ENCODE results near the gene GPC2. TPM values are rescaled to one million over a fixed set of nuclear protein-coding genes. Genes with fewer than 3 reads are reported as not detected.

GPC2 gene
- polyA plus RNA-seq, 1 experiment: 1.9 TPM

DNA sequence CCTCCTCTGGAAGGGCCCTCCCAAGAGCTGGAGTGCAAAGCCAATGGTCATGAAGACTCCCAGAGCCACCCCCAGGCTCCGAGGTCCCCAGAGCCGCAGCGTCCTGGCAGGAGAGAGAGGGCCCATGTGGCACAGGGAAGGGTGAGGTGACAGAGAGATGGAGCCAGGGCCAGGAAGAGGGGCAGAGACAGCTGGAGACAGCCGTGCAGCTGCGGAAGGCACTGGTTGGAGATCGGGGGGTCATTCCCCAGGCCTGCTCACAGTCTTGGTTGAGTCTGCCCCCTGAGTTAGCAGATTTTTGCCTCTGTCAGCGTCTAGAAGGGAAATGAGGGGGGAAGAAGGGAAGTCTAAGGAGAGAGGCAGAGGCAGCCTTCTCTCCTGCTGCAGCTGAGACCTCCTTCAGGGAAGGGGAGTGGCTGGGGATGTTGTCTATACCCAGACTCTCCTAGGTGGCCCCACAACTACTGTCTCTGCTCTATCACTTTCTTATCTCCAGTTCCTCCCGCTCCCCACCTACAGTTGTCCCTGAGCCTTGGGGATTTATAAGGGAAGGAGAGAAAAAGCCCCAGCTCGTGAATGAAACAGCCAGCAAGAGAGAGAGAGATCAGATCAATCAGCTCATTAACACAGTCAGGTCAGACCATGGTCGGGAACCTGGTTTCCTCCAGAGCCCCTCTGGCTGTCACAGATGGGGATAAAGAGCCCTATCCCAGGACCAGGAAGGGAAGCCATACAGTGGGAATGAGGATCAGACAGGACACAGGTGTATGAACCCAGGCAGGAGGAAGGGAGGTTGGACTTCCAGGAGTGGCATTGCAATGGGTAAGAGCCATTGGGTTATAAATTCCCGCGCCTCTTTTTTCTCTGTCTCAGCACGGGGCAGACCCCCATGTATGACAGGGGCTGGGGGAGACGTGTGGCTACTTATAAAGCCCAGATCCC is 9.9 kb downstream of the GPC2 start:
- no peak for DNase-seq (ENCODE audit: low read depth)
- ChIA-PET POLR2A (no interaction called here), CTCF (interaction anchor here (0.6 to 5.0 kb wide), 4 partner anchors 10 to 150 kb away, joined by 3 to 22 read pairs (median 4); partner anchors contain the start of genes GPC2 and STAG3)
- peak overlapping the region; percentile 42; the same call in 1 of the 2 replicates for H3K4me3 ChIP-seq (ENCODE audit: low read depth, low read length)
- TF ChIP-seq, protein P1, sequence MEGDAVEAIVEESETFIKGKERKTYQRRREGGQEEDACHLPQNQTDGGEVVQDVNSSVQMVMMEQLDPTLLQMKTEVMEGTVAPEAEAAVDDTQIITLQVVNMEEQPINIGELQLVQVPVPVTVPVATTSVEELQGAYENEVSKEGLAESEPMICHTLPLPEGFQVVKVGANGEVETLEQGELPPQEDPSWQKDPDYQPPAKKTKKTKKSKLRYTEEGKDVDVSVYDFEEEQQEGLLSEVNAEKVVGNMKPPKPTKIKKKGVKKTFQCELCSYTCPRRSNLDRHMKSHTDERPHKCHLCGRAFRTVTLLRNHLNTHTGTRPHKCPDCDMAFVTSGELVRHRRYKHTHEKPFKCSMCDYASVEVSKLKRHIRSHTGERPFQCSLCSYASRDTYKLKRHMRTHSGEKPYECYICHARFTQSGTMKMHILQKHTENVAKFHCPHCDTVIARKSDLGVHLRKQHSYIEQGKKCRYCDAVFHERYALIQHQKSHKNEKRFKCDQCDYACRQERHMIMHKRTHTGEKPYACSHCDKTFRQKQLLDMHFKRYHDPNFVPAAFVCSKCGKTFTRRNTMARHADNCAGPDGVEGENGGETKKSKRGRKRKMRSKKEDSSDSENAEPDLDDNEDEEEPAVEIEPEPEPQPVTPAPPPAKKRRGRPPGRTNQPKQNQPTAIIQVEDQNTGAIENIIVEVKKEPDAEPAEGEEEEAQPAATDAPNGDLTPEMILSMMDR (IDR thresholded peaks at IDR 0.05; ENCODE audit: insufficient read depth, low read depth, low read length): no peak
- H3K36me3 ChIP-seq (ENCODE audit: control insufficient read depth, insufficient read depth, low read length): no peaks in the 10 kb centered on the region
- H3K27me3 ChIP-seq (ENCODE audit: control insufficient read depth, insufficient read depth, low read length): no peaks in the 10 kb centered on the region

DNA sequence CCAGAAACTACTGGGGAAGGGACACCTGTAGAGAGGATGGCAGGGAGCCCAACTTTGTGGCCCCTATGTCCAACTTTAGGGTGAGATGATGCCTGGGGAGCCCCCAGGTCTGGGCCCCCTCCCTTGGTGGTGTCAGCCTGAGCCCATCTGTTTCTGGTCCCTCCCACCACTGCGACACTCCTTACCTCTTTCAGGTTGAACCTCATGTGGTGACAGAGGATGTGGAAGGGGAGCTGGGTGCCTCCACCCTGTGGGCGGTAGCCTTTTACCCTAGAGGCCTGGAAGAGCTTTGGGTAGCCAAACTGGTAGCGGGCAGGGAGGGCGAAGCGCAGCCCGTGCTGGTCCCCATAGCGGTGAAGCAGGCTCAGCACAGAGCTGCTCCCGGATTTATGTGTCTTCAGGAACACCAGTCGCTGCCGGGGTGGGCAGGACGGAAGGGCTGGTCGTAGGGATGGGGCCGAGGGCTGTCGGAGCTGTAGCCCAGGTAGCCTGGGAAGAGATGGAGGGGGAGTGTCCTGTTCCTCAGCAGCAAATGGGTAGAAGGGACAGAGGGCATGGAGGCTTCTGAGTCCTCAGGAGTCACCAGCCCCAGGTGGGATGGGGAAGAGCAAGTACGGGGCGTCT is 10.8 kb downstream of the GPC2 start:
- POLR2A ChIA-PET: no interaction called here
- DNase-seq (ENCODE audit: low read depth): no peak
- H3K36me3 ChIP-seq (ENCODE audit: control insufficient read depth, insufficient read depth, low read length): no peaks in the 10 kb centered on the region
- TF ChIP-seq, protein P1 (IDR thresholded peaks at IDR 0.05; ENCODE audit: insufficient read depth, low read depth, low read length): no peak
- H3K27me3 ChIP-seq (ENCODE audit: control insufficient read depth, insufficient read depth, low read length): no peaks in the 10 kb centered on the region
- CTCF ChIA-PET: interaction anchor here (0.8 to 5.0 kb wide), 2 partner anchors 10 to 35 kb away, joined by 3 to 22 read pairs; no protein-coding TSS in a partner anchor
- no peak overlapping the region for H3K4me3 ChIP-seq (ENCODE audit: low read depth, low read length)

DNA sequence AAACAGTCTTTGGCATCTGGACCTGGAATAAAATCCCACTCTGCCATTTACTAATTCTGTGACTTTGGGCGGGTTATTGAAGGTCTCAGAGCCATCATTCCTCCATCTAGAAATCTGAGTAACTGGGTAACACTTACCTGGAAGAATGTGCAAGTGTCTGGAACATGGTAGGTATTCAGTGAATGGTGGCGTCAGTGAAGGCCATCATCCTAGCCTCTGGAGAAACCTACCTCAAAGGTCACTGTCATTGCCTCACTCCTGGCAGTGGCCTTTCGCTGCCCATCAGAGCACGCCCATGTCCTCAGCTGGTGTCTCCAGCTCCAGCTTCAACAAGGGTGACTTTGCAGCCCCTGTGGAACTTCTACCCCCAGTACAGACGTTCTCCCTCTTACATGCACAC is 13.3 kb downstream of the GPC2 start:
- POLR2A ChIA-PET: no interaction called here
- TF ChIP-seq, protein P1 (IDR thresholded peaks at IDR 0.05; ENCODE audit: insufficient read depth, low read depth, low read length): no peak
- no peaks in the 10 kb centered on the region for H3K36me3 ChIP-seq (ENCODE audit: control insufficient read depth, insufficient read depth, low read length)
- CTCF ChIA-PET: interaction anchor here (1.3 kb wide), 1 partner anchor 31 kb away, joined by 4 read pairs; no protein-coding TSS in a partner anchor
- H3K27me3 ChIP-seq (ENCODE audit: control insufficient read depth, insufficient read depth, low read length): no peaks in the 10 kb centered on the region
- H3K4me3 ChIP-seq (ENCODE audit: low read depth, low read length): no peak overlapping the region
- DNase-seq (ENCODE audit: low read depth): no peak

DNA sequence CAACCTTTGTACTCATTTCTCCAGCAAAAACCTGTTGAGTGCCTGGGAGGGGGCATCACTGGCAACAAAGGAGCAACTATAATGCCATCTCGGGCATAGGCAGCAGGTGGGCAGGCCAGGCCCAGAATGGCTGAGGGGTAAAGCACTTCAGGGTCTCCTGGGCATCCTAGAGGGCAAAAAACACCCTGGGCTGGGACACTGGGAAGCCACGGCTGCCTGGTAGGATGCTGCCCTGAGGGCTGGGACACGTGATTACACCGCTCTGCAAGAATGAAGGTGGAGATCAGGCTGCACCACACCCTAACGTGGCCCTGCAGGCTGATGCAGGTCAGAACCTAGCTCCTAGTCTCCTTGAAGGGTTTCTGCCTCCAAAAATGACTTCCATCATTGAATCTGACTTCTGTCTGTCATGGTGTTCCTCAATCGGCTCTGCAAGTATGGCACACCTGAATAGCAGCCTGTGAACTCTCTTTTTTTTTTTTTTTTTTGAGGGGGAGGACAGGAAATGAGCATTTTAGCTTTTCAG is 14.1 kb downstream of the GPC2 start:
- POLR2A ChIA-PET: no interaction called here
- DNase-seq (ENCODE audit: low read depth): no peak
- TF ChIP-seq, protein P1 (IDR thresholded peaks at IDR 0.05; ENCODE audit: insufficient read depth, low read depth, low read length): no peak
- CTCF ChIA-PET: interaction anchor here (1.0 to 1.3 kb wide), 2 partner anchors 30 to 44 kb away, joined by 3 to 4 read pairs; no protein-coding TSS in a partner anchor
- Histone ChIP-seq H3K36me3 (ENCODE audit: control insufficient read depth, insufficient read depth, low read length) (no peaks in the 10 kb centered on the region), H3K4me3 (ENCODE audit: low read depth, low read length) (no peak overlapping the region), H3K27me3 (ENCODE audit: control insufficient read depth, insufficient read depth, low read length) (no peaks in the 10 kb centered on the region)

DNA sequence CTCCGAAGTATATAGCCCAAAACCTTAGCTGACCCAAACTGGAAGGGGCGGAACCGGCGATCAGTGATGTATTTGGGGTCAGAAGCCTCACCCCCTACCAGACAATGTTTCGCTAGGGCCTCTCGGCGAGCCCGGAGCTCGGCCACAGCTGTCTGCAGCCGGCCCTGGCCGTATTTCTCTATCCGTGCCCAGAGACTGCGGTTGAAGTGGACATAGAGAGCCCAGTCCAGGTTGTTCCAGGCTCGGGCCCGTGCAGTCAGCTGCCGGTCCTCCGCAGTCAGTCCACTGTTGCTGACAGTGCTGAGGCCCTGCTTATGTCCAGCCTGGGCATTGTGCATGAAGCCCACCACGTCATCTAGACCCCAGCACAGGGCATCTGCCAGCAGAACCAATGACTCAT is 17.1 kb downstream of the GPC2 start:
- no peak for DNase-seq (ENCODE audit: low read depth)
- H3K36me3 ChIP-seq (ENCODE audit: control insufficient read depth, insufficient read depth, low read length): peaks cover 9% of the 10 kb centered on the region
- TF ChIP-seq, protein P1 (IDR thresholded peaks at IDR 0.05; ENCODE audit: insufficient read depth, low read depth, low read length): no peak
- ChIA-PET POLR2A (no interaction called here), CTCF (interaction anchor here (1.6 kb wide), 1 partner anchor 27 kb away, joined by 4 read pairs; no protein-coding TSS in a partner anchor)
- H3K27me3 ChIP-seq (ENCODE audit: control insufficient read depth, insufficient read depth, low read length): no peaks in the 10 kb centered on the region
- no peak overlapping the region for H3K4me3 ChIP-seq (ENCODE audit: low read depth, low read length)
